Activated CD4-positive, alpha-beta T cell treated with anti-CD3 and anti-CD28 coated beads, Interleukin-10, Interleukin-2, amounts not matched to agents 100 ng/mL and 50 ng/mL, durations not matched to agents 16 hours and 8 hours (primary cell): Measurements from ENCODE around the gene ZBTB7C.

Experiments
- DNase-seq: peaks from one replicate; pipeline ENCODE4 v3.0.0-alpha.2; 2020

Gene ZBTB7C

GRCh38 chr18:48351216-48352050 lies 57.8 kb downstream of the ZBTB7C start:
- DNase-seq: no peak

GRCh38 chr18:48348739-48349138 lies 60.4 kb downstream of the ZBTB7C start:
- DNase-seq: no peak

GRCh38 chr18:48347756-48348326 lies 61.3 kb downstream of the ZBTB7C start:
- no peak for DNase-seq

GRCh38 chr18:48345596-48345995 lies 63.6 kb downstream of the ZBTB7C start:
- no peak for DNase-seq

- DNase-seq: no peak
These were observed 66.6 kb downstream of the ZBTB7C start for GRCh38 chr18:48342581-48342980.

- DNase-seq: no peak
These were observed 67.1 kb downstream of the ZBTB7C start for GRCh38 chr18:48342125-48342524.

GRCh38 chr18:48340560-48340959 lies 68.6 kb downstream of the ZBTB7C start:
- no peak for DNase-seq

- no peak for DNase-seq
These were observed 69.5 kb downstream of the ZBTB7C start for GRCh38 chr18:48339692-48340091.

- no peak for DNase-seq
These were observed 70.3 kb downstream of the ZBTB7C start for GRCh38 chr18:48338915-48339314.

GRCh38 chr18:48337053-48337452 lies 72.1 kb downstream of the ZBTB7C start:
- DNase-seq: no peak

- no peak for DNase-seq
These were observed 72.9 kb downstream of the ZBTB7C start for GRCh38 chr18:48336332-48336731.

GRCh38 chr18:48335829-48336228 lies 73.4 kb downstream of the ZBTB7C start:
- no peak for DNase-seq

- DNase-seq: no peak
These were observed 74.3 kb downstream of the ZBTB7C start for GRCh38 chr18:48334845-48335244.

GRCh38 chr18:48333563-48333962 lies 75.6 kb downstream of the ZBTB7C start:
- no peak for DNase-seq

- DNase-seq: no peak
These were observed 78.9 kb downstream of the ZBTB7C start for GRCh38 chr18:48330016-48330991.

- no peak for DNase-seq
These were observed 80.5 kb downstream of the ZBTB7C start for GRCh38 chr18:48328473-48329210.

GRCh38 chr18:48326901-48327675 lies 82.1 kb downstream of the ZBTB7C start:
- no peak for DNase-seq

GRCh38 chr18:48325115-48325665 lies 84.0 kb downstream of the ZBTB7C start:
- DNase-seq: no peak

GRCh38 chr18:48324651-48325050 lies 84.5 kb downstream of the ZBTB7C start:
- no peak for DNase-seq

GRCh38 chr18:48323151-48323550 lies 86.0 kb downstream of the ZBTB7C start:
- no peak for DNase-seq

GRCh38 chr18:48321536-48321935 lies 87.6 kb downstream of the ZBTB7C start:
- no peak for DNase-seq

- no peak for DNase-seq
These were observed 88.1 kb downstream of the ZBTB7C start for GRCh38 chr18:48321121-48321520.
